Right lobe of liver (tissue), 4 donors: ENCODE measurements around the gene CLDN18.

Source experiments
- CTCF ChIP-seq, 4 donors: fragments of 200-600 bp in 3 of 4; fragments of 450-650 bp in 1 of 4; IDR thresholded peaks; one replicate each; pipeline versions ENCODE4 v1.5.1 to v1.8.0; 2016 to 2022; ENCODE audit warnings: antibody characterized with exemption in 4 of 4, mild to moderate bottlenecking in 2 of 4
- POLR2A ChIP-seq: fragments of 450-650 bp; IDR thresholded peaks from one replicate; pipeline ENCODE4 v1.6.1; 2017; ENCODE audit warnings: antibody characterized with exemption, mild to moderate bottlenecking
- donor health status: DM: no; HTN: no; CAD: no.
- donor health status: DM: no; HTN: no; CAD: no.
- donor health status: DM: no; HTN: yes; CAD: no.

- TF ChIP-seq CTCF (IDR thresholded peaks at IDR 0.05): no peak
- no peak for TF ChIP-seq POLR2A
Observed at GRCh38 chr3:138082992-138083386, 73.0 kb downstream of the CLDN18 start.
